Neural progenitor cell (in vitro differentiated cells): ENCODE data around the gene SNRNP70.

Source experiments
- CTCF ChIP-seq: fragments of 200-600 bp; sonication (generic); IDR thresholded peaks from 2 replicates; pipeline ENCODE4 v1.5.1; 2017; ENCODE audit warnings: antibody characterized with exemption, mild to moderate bottlenecking
- EZH2 ChIP-seq: fragments of 200-600 bp; sonication (generic); IDR thresholded peaks from 2 replicates; pipeline ENCODE4 v1.6.1; 2017; ENCODE audit warnings: antibody characterized with exemption, mild to moderate bottlenecking, moderate library complexity

GRCh38 chr19:49098795-49099194 lies 13.5 kb downstream of the SNRNP70 start:
- TF ChIP-seq CTCF (no peak), EZH2 (no peak)
